Nephron (organoid): ENCODE data around the gene UVRAG.

ENCODE experiments used
- H3K27ac Mint-ChIP-seq, 3 experiments: 2 replicates each; pipeline ENCODE4 v1.8.0; 2020; ENCODE audit warnings: mixed read lengths in 3 of 3, mild to moderate bottlenecking in 2 of 3, moderate library complexity in 1 of 3
- H3K27me3 Mint-ChIP-seq: 2 replicates; pipeline ENCODE4 v1.8.0; 2021; ENCODE audit warnings: low read depth, mild to moderate bottlenecking, moderate library complexity, mixed read lengths
- H3K36me3 Mint-ChIP-seq: 2 replicates; pipeline ENCODE4 v1.8.0; 2020; ENCODE audit warnings: low read depth, mixed read lengths
- H3K4me1 Mint-ChIP-seq: 2 replicates; pipeline ENCODE4 v1.8.0; 2020; ENCODE audit warnings: mixed read lengths
- H3K4me3 Mint-ChIP-seq, 3 experiments: 2 replicates each; pipeline ENCODE4 v1.8.0; 2020; ENCODE audit warnings: mild to moderate bottlenecking in 3 of 3, mixed read lengths in 3 of 3, moderate library complexity in 2 of 3
- H3K9me3 Mint-ChIP-seq: 2 replicates; pipeline ENCODE4 v1.8.0; 2020; ENCODE audit warnings: mixed read lengths
- TF ChIP-seq, protein P1 (sequence below), 3 experiments: fragments of 200-600 bp; sonication (generic); IDR thresholded peaks; one replicate each; pipeline ENCODE4 v1.5.0; 2021; ENCODE audit warnings: antibody characterized with exemption in 3 of 3; ENCODE audit not compliant: unreplicated experiment in 3 of 3

UVRAG gene

GRCh38 chr11:76087749-76088148 is 272.7 kb downstream of the UVRAG start:
- H3K9me3 Mint-ChIP-seq = peaks cover 23% of the 10 kb centered on the region
- TF ChIP-seq, protein P1, sequence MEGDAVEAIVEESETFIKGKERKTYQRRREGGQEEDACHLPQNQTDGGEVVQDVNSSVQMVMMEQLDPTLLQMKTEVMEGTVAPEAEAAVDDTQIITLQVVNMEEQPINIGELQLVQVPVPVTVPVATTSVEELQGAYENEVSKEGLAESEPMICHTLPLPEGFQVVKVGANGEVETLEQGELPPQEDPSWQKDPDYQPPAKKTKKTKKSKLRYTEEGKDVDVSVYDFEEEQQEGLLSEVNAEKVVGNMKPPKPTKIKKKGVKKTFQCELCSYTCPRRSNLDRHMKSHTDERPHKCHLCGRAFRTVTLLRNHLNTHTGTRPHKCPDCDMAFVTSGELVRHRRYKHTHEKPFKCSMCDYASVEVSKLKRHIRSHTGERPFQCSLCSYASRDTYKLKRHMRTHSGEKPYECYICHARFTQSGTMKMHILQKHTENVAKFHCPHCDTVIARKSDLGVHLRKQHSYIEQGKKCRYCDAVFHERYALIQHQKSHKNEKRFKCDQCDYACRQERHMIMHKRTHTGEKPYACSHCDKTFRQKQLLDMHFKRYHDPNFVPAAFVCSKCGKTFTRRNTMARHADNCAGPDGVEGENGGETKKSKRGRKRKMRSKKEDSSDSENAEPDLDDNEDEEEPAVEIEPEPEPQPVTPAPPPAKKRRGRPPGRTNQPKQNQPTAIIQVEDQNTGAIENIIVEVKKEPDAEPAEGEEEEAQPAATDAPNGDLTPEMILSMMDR (IDR thresholded peaks at IDR 0.05; ENCODE audit: unreplicated experiment in 3 of 3) = no peak
- peaks cover 4% of the 10 kb centered on the region for H3K4me1 Mint-ChIP-seq
- no peak overlapping the region for H3K4me3 Mint-ChIP-seq
- no peaks in the 10 kb centered on the region for H3K27me3 Mint-ChIP-seq
- H3K36me3 Mint-ChIP-seq = peaks cover 39% of the 10 kb centered on the region
- no peak overlapping the region for H3K27ac Mint-ChIP-seq

DNA sequence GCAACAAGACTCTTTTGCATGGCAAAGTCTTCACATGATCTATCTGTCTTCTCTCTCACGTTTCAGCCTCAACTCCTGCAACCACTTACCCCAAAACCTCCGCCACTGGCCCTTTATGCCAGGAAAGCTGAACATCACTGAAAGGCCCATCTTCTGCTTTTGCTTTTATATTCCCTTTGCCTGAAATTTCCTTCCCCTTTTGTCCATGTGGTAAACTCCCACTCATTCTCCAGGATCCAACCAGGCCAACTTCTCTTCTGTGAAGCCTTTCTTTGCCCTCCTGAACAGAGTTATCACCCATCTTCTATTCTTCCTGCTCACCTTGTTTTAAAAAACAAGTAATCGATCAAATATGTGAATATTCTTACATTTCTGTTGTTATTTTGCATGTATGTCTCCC is 273.5 kb downstream of the UVRAG start:
- Mint-ChIP-seq H3K4me3 (no peak overlapping the region), H3K36me3 (peaks cover 45% of the 10 kb centered on the region), H3K27me3 (no peaks in the 10 kb centered on the region), H3K4me1 (peaks cover under 1% of the 10 kb centered on the region), H3K9me3 (peaks cover 28% of the 10 kb centered on the region), H3K27ac (no peak overlapping the region)
- TF ChIP-seq, protein P1 (IDR thresholded peaks at IDR 0.05; ENCODE audit: unreplicated experiment in 3 of 3) = no peak

- no peaks in the 10 kb centered on the region for H3K4me1 Mint-ChIP-seq
- H3K4me3 Mint-ChIP-seq = no peak overlapping the region
- H3K9me3 Mint-ChIP-seq = peaks cover 34% of the 10 kb centered on the region
- TF ChIP-seq, protein P1 (IDR thresholded peaks at IDR 0.05; ENCODE audit: unreplicated experiment in 3 of 3) = no peak
- peaks cover 53% of the 10 kb centered on the region for H3K36me3 Mint-ChIP-seq
- H3K27me3 Mint-ChIP-seq = no peaks in the 10 kb centered on the region
- no peak overlapping the region for H3K27ac Mint-ChIP-seq
These were observed 275.2 kb downstream of the UVRAG start for GRCh38 chr11:76090174-76090573.

GRCh38 chr11:76090821-76091220 is 275.8 kb downstream of the UVRAG start:
- Mint-ChIP-seq H3K4me3 (no peak overlapping the region), H3K4me1 (no peaks in the 10 kb centered on the region), H3K27me3 (no peaks in the 10 kb centered on the region), H3K36me3 (peaks cover 53% of the 10 kb centered on the region), H3K9me3 (peaks cover 34% of the 10 kb centered on the region), H3K27ac (no peak overlapping the region)
- TF ChIP-seq, protein P1 (IDR thresholded peaks at IDR 0.05; ENCODE audit: unreplicated experiment in 3 of 3) = no peak

- H3K27me3 Mint-ChIP-seq = no peaks in the 10 kb centered on the region
- no peaks in the 10 kb centered on the region for H3K4me1 Mint-ChIP-seq
- H3K27ac Mint-ChIP-seq = no peak overlapping the region
- TF ChIP-seq, protein P1 (IDR thresholded peaks at IDR 0.05; ENCODE audit: unreplicated experiment in 3 of 3) = no peak
- H3K4me3 Mint-ChIP-seq = no peak overlapping the region
- H3K36me3 Mint-ChIP-seq = peaks cover 41% of the 10 kb centered on the region
- peaks cover 31% of the 10 kb centered on the region for H3K9me3 Mint-ChIP-seq
These were observed 279.7 kb downstream of the UVRAG start for GRCh38 chr11:76094740-76095139.

DNA sequence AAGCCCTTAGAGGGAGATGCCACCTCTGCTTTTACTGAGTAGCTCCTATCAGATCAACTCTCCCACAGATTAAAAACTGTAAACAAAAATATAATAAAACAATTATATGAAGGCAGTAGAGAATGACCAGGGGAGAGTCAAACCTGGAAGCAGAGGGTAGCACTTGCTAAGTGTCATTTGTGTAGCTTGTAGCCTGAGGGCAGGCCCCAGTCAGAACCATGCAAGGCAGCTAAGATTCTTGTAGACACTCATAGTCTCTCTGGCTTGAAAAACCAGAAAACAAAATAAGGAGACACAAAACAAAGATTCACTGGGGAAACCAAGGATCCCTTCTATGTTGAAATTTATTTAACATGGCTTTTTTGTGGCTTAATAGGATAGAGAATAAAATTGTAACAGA is 280.9 kb downstream of the UVRAG start:
- Mint-ChIP-seq H3K9me3 (peaks cover 22% of the 10 kb centered on the region), H3K4me1 (no peaks in the 10 kb centered on the region), H3K36me3 (peaks cover 29% of the 10 kb centered on the region), H3K4me3 (no peak overlapping the region), H3K27me3 (no peaks in the 10 kb centered on the region), H3K27ac (no peak overlapping the region)
- TF ChIP-seq, protein P1 (IDR thresholded peaks at IDR 0.05; ENCODE audit: unreplicated experiment in 3 of 3) = no peak
